Globus pallidus (tissue), 1 donor: ENCODE data around the gene MAU2.
"Not testable (repeated sequence)": the region's sequence is repeated elsewhere in the genome, so short reads cannot be mapped to it uniquely, and the experiment has no call there.

ENCODE experiments used
- DNase-seq: peaks from one replicate; pipeline ENCODE4 v3.0.0-alpha.2; 2015; ENCODE audit warnings: low spot score

MAU2 gene

DNA sequence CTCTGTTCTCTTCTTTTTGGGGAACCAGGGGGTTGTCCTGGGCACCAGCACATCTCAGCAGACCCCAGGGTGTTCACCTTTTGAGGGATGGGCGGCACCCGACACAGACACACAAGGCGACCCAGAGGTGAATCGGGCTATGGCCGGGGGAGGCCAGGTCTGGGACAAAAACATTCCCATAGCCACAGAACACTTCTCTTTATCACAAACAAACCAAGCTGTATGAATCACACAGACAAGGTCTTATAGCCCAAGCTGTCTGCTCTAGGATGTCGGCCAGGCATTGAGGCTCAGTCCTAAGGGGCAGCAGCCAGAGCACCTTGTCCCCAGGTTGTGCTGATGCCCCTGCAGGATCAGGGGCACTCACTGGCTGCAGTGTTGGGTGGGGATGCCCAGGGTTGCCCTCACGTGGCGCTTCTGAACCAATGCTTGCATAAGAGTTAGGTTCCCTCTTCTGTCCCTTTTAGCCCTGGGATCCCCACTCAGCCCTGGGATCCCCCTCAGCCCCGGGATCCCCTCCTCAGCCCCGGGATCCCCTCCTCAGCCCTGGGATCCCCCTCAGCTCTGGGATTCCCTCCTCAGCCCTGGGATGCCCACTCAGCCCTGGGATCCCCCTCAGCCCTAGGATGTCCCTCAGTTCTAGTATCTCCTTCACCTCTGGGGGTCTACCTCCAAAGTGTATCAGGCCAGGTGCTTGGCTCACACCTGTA is 26.9 kb downstream of the MAU2 start:
- no peak for DNase-seq

- no peak for DNase-seq
Measured at GRCh38 chr19:19348266-19348665, 27.6 kb downstream of the MAU2 start.

DNA sequence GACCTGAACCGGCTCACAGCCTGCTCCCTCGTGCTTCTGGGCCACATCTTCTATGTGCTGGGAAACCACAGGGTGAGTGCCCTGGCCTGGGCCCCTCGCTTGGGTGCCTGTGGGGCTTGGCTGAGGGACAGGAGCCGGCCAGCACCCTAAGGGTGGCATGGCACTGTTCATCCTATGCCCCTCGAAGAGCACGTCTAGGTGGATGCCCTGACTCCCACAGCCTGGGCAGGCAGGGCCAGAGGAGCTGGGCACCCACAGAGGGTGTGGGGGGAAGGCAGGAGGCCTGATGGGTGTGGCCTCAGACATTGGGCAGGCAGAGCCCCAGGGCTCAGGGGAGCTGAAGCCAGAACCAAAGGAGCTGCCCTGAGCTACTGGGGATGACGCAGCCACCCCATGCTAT is 28.7 kb downstream of the MAU2 start:
- no peak for DNase-seq

GRCh38 chr19:19350756-19351155 is 30.1 kb downstream of the MAU2 start:
- DNase-seq, result not testable (repeated sequence)

DNA sequence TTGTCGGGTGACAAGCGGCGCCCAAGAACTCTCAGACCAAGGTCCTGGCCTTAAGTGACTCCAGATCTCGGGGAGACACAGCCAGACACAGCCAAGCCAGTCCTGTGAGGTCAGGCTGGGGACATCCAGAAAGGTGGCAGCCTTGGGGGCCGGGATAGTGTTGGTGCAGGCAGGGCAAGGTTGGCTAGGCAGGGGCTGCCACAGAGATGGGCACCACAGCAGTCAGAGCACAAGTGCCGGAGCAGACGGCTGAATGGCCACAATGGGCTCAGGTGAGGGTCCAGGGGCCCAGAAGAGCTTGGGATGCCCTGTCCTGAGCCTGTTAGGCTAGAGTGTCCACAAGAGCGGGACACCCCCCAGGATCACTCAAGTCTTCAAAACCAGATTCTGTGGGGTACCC is 32.2 kb downstream of the MAU2 start:
- no peak for DNase-seq

GRCh38 chr19:19354007-19354406 is 33.4 kb downstream of the MAU2 start:
- DNase-seq, result no peak

DNA sequence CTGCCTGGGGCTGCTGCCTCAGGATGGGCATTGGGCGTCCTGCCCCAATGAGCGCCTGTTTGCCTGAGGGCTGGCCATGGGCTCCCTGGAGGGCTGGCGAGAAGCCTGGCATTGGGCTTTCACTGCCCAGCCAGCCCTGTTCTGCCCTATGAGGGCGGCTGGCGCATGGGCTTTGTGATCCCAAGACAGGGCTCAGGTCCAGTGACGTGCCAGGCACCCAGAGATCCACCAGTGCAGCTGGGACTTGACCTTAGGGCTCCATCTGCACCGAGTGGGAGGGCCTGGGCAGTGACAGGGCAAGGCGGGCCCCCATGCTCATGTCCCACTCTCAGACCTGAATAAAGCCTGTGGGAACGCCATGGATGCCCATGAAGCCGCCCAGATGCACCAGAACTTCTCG is 34.3 kb downstream of the MAU2 start:
- no peak for DNase-seq

- DNase-seq, result no peak
Measured at GRCh38 chr19:19355606-19356139, 35.0 kb downstream of the MAU2 start.

GRCh38 chr19:19356500-19356899 is 35.9 kb downstream of the MAU2 start:
- no peak for DNase-seq

DNA sequence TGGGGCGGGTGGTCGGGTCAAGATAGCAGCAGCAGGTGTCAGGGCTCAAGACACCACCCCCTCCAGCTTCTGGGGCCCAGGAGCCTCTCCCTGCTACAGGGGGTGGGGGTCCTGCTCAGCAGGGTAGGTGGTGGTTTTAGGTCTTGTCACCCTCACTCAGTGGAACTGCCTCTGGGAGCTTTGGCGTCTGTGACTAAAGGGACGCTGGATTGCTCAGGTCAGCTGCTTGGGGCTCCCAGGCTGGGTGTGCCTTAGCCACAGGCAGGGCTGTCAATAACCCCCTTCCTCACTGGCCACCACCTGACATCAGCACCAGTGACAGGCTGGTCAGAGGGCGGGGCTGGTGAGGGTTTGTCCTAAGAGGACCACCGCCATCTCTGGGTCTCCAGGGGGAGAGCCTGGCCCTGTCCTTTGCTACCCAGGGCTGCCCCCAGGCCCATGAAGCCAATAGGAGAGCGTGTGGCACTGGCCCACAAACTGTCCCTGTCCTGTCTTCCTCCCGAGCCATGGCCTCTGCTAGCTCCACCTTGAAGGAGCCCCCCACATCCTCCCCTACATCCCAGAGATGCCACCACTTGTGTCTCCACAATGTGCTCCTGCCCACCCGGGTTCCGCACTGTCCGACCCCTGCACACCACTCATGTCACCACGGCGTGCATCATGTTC is 36.4 kb downstream of the MAU2 start:
- no peak for DNase-seq

- no peak for DNase-seq
Measured at GRCh38 chr19:19361075-19361594, 40.5 kb downstream of the MAU2 start.

- no peak for DNase-seq
Measured at GRCh38 chr19:19362075-19362474, 41.4 kb downstream of the MAU2 start.

DNA sequence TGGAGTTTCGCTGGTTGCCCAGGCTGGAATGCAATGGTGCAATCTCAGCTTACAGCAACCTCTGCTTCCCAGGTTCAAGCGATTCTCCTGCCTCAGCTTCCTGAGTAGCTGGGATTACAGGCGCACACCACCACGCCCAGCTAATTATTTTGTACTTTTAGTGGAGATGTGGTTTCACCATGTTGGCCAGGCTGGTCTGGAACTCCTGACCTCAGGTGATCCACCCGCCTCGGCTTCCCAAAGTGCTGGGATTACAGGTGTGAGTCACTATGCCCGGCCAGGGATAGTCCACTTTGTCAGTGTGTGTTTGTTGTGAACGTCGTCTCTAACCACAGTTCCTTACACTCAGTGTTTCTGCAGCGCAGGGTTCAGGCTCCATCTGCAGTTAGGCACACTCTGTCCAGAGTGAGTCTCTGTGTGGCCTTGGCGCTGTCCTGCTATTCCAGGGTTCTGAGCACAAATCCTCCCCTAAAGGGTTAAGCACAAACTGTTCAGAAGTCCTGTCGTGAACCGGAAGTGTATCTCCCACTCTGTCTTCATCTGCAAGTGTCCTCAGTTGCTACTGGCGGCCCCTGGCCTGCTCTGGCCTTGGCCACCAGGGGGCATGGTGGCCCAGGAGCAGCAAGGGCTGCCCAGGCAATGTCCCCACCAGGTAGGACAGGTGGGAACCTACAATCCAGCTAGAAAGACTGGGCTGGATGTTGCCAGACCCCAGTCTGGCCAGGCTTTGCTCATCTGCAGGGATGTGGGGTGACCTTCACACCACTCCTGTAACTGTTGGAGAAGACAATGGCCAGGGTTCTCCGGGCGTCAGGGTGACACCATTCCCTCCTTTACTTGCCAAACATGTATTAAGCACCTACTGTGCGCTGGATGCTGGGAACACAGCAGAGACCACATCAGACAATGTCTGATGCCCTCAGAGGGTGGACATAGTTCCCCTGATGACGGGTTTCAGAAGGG is 46.1 kb downstream of the MAU2 start:
- no peak for DNase-seq

DNA sequence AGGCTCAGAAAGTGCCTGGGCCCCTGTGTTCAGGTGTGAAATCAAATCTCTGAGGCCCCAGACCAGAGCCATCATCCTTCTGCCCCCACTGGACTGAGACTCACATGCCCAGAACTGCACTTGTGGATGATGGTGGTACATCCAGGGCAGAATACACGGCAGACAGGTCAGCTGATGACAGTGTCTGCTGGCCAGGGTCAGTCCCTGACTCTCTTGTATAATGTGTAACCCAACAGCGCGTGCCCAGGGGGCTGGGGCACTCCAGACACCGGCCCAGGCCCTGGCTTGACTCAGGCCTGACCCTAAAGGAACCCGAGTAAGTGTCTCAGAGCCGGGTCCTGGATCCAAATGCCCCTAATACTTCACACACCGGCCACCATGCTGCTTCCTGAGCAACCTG is 47.5 kb downstream of the MAU2 start:
- DNase-seq, result no peak

GRCh38 chr19:19371059-19371458 is 50.4 kb downstream of the MAU2 start:
- DNase-seq, result no peak

- peak; percentile 42 for DNase-seq
Measured at GRCh38 chr19:19372656-19373416, 52.2 kb downstream of the MAU2 start.

GRCh38 chr19:19379527-19379926 is 58.9 kb downstream of the MAU2 start:
- DNase-seq, result peak; percentile 36

- DNase-seq, result not testable (repeated sequence)
Measured at GRCh38 chr19:19380316-19380715, 59.7 kb downstream of the MAU2 start.

GRCh38 chr19:19381007-19381926 is 60.6 kb downstream of the MAU2 start:
- DNase-seq, result no peak

DNA sequence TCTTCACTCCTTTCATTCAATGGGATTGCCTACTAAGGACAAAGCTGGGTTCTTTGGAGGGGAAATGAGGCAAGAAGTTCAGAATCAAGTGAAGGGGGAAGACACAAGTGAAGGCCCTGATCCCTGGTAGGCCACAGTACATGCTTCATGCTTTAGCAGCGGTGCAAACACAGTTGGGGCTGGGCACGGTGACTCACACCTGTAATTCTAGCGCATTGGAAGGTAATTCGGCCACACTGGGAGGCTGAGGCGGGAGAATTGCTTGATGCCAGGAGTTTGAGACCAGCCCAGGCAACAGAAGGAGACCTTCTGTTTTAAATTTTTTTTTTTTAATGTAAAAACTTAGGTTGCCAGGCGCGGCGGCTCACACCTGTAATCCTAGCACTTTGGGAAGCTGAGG is 61.5 kb downstream of the MAU2 start:
- DNase-seq, result no peak
